Naive thymus-derived CD8-positive, alpha-beta T cell (primary cell): ENCODE measurements around the gene CTBP2. TPM values are rescaled to one million over a fixed set of nuclear protein-coding genes. Genes with fewer than 3 reads are reported as not detected.
"Not testable (repeated sequence)": the region's sequence is repeated elsewhere in the genome, so short reads cannot be mapped to it uniquely, and the experiment has no call there.

Source experiments
- ATAC-seq, 2 donors: fragments of 150-1000 bp; cut with Tn5 transposase in 1 of 2; sonication (Bioruptor Pico), chemical (Tn5 transposase) in 1 of 2; 1 replicate in 1 of 2; 2 replicates in 1 of 2; pipeline ENCODE4 v1.10.0; 2021; ENCODE audit warnings: mild to moderate bottlenecking in 2 of 2, moderate library complexity in 2 of 2
- POLR2A ChIA-PET: fragments of 350-600 bp; sonication (Branson Sonifier 250); formaldehyde crosslinking; loops from one replicate; lab custom pipeline; 2021; ENCODE audit warnings: antibody characterized with exemption; lab: Charles Lee
- DNase-seq, 10 donors: peaks; one replicate each; pipeline versions ENCODE4 v3.0.0 to v3.0.0-alpha.2; 2020 to 2022
- H3K27ac Mint-ChIP-seq, 10 donors: one replicate each; pipeline ENCODE4 v1.8.0; 2020 to 2022; ENCODE audit warnings: mild to moderate bottlenecking in 10 of 10, mixed read lengths in 10 of 10, moderate library complexity in 4 of 10, inconsistent platforms in 1 of 10
- H3K27me3 Mint-ChIP-seq, 5 donors: one replicate each; pipeline ENCODE4 v1.8.0; 2021 to 2022; ENCODE audit warnings: mixed read lengths in 5 of 5
- H3K36me3 Mint-ChIP-seq, 3 donors: one replicate each; pipeline ENCODE4 v1.8.0; 2020 to 2022; ENCODE audit warnings: mixed read lengths in 3 of 3, mild to moderate bottlenecking in 2 of 3, inconsistent platforms in 1 of 3
- H3K4me1 Mint-ChIP-seq, 4 donors: one replicate each; pipeline ENCODE4 v1.8.0; 2021 to 2022; ENCODE audit warnings: mixed read lengths in 4 of 4
- H3K4me3 Mint-ChIP-seq, 10 donors: one replicate each; pipeline ENCODE4 v1.8.0; 2020 to 2022; ENCODE audit warnings: mild to moderate bottlenecking in 10 of 10, mixed read lengths in 10 of 10, moderate library complexity in 6 of 10, inconsistent platforms in 1 of 10
- H3K9me3 Mint-ChIP-seq, 9 donors: one replicate each; pipeline ENCODE4 v1.8.0; 2020 to 2022; ENCODE audit warnings: mixed read lengths in 9 of 9, mild to moderate bottlenecking in 3 of 9, inconsistent platforms in 1 of 9, moderate library complexity in 1 of 9
- polyA plus RNA-seq, 3 donors: library from polyadenylated mRNA; unstranded; fragments of 300-500 nt; fragmentation: Illumina TruSeq; gene quantifications; one replicate each; pipeline ENCODE4 v1.2.3, GENCODE V29; 2021
- total RNA-seq, 8 experiments: library from RNA in 2 of 8; stranded (reverse) in 2 of 8; gene quantifications; one replicate each; pipeline ENCODE4 v1.2.3 and lab custom pipeline; 2021 to 2026

Gene CTBP2
- total and polyA plus RNA-seq, 5 experiments from 2014 or later: 0.05 to 3.1 (median 0.42) TPM

DNA sequence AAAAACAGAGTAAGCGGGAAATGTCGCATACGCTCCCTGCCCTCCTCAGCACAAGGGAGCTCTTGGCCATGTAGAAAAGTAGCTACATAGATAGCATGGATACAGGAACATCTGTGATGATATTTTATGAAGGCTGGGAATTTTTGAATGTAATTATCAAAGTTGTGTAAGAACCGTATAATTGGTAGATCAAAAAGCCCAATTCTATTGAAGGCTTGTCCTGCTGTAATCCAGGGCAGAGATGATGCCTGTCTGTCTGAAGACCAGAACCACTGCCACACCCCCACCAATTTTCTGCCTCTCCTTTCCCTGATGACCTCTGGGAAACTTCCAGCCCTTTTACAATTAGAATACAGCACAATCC is 167.0 kb downstream of the CTBP2 start:
- DNase-seq: no peak
- H3K4me1 Mint-ChIP-seq: peaks cover 0 to 6% (median 0%) of the 10 kb centered on the region in 4 donors
- H3K9me3 Mint-ChIP-seq: no peaks in the 10 kb centered on the region
- H3K4me3 Mint-ChIP-seq: no peak overlapping the region
- H3K36me3 Mint-ChIP-seq: peaks cover 3 to 15% (median 5%) of the 10 kb centered on the region in 3 donors
- POLR2A ChIA-PET: no interaction called here
- no peak for ATAC-seq
- H3K27me3 Mint-ChIP-seq: no peaks in the 10 kb centered on the region
- H3K27ac Mint-ChIP-seq: peak overlapping the region in 1 of 10 donors; percentile 67

DNA sequence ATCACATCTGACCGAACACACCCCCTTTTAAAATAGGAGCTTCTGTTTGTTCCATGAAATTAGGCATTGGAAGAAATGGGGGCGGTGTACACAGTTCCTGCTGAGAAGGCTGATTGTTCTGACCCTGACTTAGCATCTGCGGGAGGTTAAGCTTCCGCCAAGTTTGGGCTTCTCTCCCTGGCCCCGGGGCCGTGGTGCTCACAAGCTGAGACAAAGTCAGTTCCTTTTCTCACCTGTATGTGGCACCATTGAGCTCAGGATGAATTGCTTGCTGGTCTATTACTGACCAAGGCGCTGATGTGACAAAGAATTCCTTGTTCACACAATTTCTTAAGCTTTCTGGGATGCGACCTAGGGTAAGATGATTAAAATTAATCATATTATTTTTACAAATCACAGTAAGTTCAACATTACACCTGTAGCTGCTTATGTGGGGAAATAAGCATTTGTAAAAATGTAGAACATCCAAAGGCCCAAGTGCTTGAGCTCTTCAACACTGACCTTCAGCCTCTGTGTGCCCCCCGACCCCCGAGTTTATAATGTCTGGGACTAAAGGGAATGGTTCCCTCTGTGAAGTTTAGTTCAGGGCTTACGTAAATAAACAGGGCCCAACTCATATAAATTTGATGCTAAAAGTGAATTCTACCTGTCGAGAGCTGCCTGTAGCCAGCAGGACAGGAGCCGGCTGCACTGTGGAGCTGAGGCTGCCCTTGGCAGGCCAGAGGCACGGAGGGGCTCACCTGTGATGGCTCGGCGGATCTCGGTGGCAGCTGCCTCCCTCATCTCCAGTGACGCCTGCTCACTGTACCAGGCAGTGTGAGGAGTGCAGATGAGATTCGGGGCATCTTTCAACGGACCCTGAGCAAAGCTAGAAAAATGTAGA is 167.7 kb downstream of the CTBP2 start:
- POLR2A ChIA-PET: no interaction called here
- DNase-seq (peak in 1 of 10 donors; percentile 17), ATAC-seq (no peak)
- Mint-ChIP-seq H3K4me3 (no peak overlapping the region), H3K36me3 (peaks cover 3 to 20% (median 5%) of the 10 kb centered on the region in 3 donors), H3K27ac (peak overlapping the region in 1 of 10 donors; percentile 67), H3K27me3 (no peaks in the 10 kb centered on the region), H3K4me1 (peaks cover 0 to 6% (median 0%) of the 10 kb centered on the region in 4 donors), H3K9me3 (no peaks in the 10 kb centered on the region)

DNA sequence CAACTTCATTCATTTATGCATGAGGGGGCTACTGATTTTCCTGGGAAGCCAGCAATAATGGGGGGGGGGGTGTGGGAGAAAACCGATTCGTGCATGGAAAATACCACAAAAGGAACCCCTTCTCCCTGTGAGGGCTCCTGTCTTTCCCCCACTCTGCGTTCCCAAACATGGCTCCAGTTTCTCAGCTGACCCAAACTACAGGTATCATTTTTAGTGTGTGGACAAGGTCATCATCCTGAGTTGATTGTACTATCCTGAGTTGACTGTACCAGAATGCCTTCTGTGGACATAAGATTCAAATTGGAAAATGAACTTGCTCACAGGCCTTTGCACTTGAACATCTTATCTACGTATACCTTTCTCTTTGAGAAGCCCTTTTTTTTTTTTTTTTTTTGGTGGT is 168.5 kb downstream of the CTBP2 start:
- no peaks in the 10 kb centered on the region for H3K9me3 Mint-ChIP-seq
- ATAC-seq (no peak), DNase-seq (no peak)
- H3K27me3 Mint-ChIP-seq: no peaks in the 10 kb centered on the region
- H3K36me3 Mint-ChIP-seq: peaks cover 5 to 27% (median 7%) of the 10 kb centered on the region in 3 donors
- no peak overlapping the region for H3K27ac Mint-ChIP-seq
- H3K4me1 Mint-ChIP-seq: peaks cover 0 to 6% (median 0%) of the 10 kb centered on the region in 4 donors
- no peak overlapping the region for H3K4me3 Mint-ChIP-seq
- POLR2A ChIA-PET: no interaction called here

DNA sequence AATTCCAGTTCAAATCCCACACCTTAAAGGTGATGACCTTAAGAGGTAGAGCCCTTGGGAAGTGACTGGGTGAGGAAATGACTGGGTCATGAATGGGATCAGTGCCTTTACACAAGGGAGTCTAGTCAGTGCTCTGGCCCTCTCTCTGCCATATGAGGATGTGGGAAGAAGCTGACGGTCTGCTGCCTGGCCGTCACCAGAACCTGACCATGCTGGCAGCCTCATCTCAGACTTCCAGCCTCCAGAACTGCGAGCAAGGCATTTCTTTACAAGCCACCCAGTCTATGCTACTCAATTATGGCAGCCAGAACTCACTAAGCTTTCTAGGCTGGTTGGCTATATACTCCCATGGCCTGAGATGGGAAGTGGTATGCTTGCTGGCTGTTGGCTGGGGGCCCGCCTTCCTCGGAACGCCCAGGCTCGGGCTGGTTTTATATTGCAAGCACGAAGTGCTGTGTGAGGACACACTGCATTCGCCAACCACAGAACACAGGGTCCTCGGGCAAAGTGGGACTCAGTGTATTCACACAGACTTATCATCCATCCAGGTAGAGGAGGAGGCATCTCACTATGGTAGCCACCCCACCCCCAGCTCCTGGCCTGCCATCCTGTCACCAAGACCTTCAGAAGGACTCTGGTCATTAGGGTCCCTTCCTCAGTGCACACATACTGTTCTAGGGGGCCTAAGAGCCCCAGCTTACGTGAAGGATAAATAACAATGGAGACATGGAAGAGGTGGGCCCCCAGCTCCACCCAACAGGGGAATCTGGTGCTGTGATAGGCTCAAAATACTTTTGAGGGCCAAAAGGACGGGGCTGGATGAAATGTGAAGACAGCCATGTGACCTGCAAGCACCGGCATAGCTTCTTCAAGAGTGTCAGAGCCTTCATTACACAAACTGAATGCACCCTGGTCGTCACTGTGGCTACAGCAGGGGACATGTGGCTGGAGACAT is 169.4 kb downstream of the CTBP2 start:
- ATAC-seq (no peak), DNase-seq (no peak)
- peaks cover 0 to 6% (median 0%) of the 10 kb centered on the region in 4 donors for H3K4me1 Mint-ChIP-seq
- H3K27ac Mint-ChIP-seq: peak overlapping the region in 3 of 10 donors; percentile 1 to 62 (median 9)
- H3K9me3 Mint-ChIP-seq: no peaks in the 10 kb centered on the region
- no peaks in the 10 kb centered on the region for H3K27me3 Mint-ChIP-seq
- no peak overlapping the region for H3K4me3 Mint-ChIP-seq
- POLR2A ChIA-PET: interaction anchor here (0.6 kb wide), 1 partner anchor 10 kb away, joined by 3 read pairs; no protein-coding TSS in a partner anchor
- peaks cover 5 to 34% (median 10%) of the 10 kb centered on the region in 3 donors for H3K36me3 Mint-ChIP-seq

DNA sequence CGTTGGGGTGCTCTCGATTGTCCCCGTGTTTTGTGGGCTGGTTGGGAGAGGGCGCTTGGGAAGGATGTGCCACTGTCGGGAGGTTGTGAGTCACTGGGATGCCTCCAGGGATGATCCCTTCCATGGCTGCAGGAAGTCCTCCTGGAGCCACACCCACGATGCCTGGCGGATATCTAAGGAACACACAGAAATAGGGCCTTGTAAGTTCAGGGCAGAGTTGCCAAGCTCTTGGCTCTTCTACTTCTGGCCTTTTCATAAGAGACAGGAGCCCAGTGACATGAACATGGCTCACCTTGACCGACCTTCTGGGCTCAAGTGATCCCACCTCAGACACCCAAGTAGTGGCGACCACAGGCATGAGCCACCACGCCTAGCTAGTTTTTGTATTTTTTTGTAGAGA is 170.8 kb downstream of the CTBP2 start:
- Mint-ChIP-seq H3K9me3 (no peaks in the 10 kb centered on the region), H3K27ac (peak overlapping the region in 1 of 10 donors; percentile 83), H3K27me3 (no peaks in the 10 kb centered on the region), H3K4me1 (peaks cover 0 to 6% (median 0%) of the 10 kb centered on the region in 4 donors), H3K36me3 (peaks cover 5 to 48% (median 21%) of the 10 kb centered on the region in 3 donors), H3K4me3 (no peak overlapping the region)
- POLR2A ChIA-PET: interaction anchor here (0.6 kb wide), 1 partner anchor 70 kb away, joined by 3 read pairs; no protein-coding TSS in a partner anchor
- ATAC-seq (no peak), DNase-seq (no peak)

- ATAC-seq, H3K4me1 Mint-ChIP-seq, H3K9me3 Mint-ChIP-seq, POLR2A ChIA-PET, H3K4me3 Mint-ChIP-seq, H3K27me3 Mint-ChIP-seq, DNase-seq: not testable (repeated sequence)
- peaks cover 6 to 55% (median 25%) of the 10 kb centered on the region in 3 donors for H3K36me3 Mint-ChIP-seq
- H3K27ac Mint-ChIP-seq: peak overlapping the region in 3 of 10 donors; percentile 14 to 83 (median 35)
These were observed 171.6 kb downstream of the CTBP2 start for GRCh38 chr10:124988753-124989152.

DNA sequence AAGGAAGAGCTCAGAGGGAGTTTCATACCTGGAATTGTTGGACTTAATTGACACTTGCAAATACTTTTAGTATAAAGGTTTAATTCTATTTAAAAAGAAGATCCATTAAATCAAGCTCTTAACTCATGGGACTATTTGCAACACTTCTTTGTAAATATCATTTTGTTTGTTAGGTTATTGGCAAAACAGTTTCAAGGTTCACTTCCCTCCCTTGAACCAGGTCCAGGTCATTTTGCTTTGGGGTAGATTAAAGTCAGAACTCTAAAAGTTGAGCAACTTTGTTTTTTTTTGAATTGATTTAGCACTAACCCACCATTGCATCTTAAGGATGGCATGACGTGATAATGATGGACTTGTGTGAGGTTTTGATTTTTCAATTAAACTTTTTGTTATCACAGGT is 172.6 kb downstream of the CTBP2 start:
- no peak overlapping the region for H3K4me3 Mint-ChIP-seq
- no peak for DNase-seq
- H3K4me1 Mint-ChIP-seq: peaks cover 0 to 6% (median 2%) of the 10 kb centered on the region in 4 donors
- no peaks in the 10 kb centered on the region for H3K27me3 Mint-ChIP-seq
- POLR2A ChIA-PET: interaction anchor here (0.6 kb wide), 1 partner anchor 9 kb away, joined by 3 read pairs; no protein-coding TSS in a partner anchor
- H3K27ac Mint-ChIP-seq: no peak overlapping the region
- no peak for ATAC-seq
- peaks cover 11 to 64% (median 29%) of the 10 kb centered on the region in 3 donors for H3K36me3 Mint-ChIP-seq
- H3K9me3 Mint-ChIP-seq: no peaks in the 10 kb centered on the region

GRCh38 chr10:124985162-124985561 is 175.2 kb downstream of the CTBP2 start:
- no peak for ATAC-seq
- H3K27me3 Mint-ChIP-seq: no peaks in the 10 kb centered on the region
- no peak for DNase-seq
- POLR2A ChIA-PET: no interaction called here
- H3K4me1 Mint-ChIP-seq: peaks cover 2 to 6% (median 5%) of the 10 kb centered on the region in 4 donors
- no peaks in the 10 kb centered on the region for H3K9me3 Mint-ChIP-seq
- peaks cover 11 to 88% (median 32%) of the 10 kb centered on the region in 3 donors for H3K36me3 Mint-ChIP-seq
- peak overlapping the region in 1 of 10 donors; percentile 17 for H3K27ac Mint-ChIP-seq
- no peak overlapping the region for H3K4me3 Mint-ChIP-seq

DNA sequence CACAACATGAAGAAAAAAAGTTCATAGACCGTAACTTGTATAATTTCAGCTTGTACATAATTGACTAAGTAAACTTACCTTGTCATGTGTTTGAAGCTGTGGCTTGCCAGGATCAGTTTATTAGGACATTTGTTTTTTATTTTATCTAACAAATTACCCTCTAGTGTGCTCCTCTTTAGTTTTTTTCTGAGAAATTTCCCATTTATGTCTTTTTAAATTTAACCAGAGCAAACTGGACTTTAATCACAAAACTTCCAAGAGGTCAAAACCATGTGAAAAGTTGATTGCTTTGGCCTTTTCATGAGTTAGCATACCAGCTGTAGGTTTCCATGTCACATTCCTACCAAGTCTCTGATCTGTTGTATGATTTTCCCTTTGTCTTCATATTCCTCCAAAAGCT is 176.0 kb downstream of the CTBP2 start:
- Mint-ChIP-seq H3K4me3 (no peak overlapping the region), H3K9me3 (no peaks in the 10 kb centered on the region), H3K4me1 (peaks cover 2 to 12% (median 6%) of the 10 kb centered on the region in 4 donors), H3K27ac (peak overlapping the region in 2 of 10 donors; percentile 6 to 10), H3K27me3 (no peaks in the 10 kb centered on the region), H3K36me3 (peaks cover 11 to 90% (median 32%) of the 10 kb centered on the region in 3 donors)
- POLR2A ChIA-PET: no interaction called here
- ATAC-seq (no peak), DNase-seq (no peak)

DNA sequence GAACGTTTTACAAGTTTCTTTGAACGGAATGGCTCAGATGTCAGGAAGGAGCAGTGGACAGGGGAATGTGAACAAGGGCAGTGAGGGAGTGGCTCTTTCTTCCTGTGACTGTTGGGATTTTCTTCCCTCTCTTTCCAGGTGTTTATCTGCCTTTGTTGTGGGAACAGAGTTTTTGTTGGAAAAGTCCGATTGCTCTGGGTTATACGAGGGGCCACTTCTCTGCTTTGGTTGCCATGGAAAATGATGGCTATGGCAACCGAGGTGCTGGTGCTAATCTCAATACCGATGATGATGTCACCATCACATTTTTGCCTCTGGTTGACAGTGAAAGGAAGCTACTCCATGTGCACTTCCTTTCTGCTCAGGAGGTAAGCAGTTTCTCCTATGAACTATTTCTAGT is 177.0 kb downstream of the CTBP2 start:
- Mint-ChIP-seq H3K4me1 (peaks cover 3 to 16% (median 9%) of the 10 kb centered on the region in 4 donors), H3K27me3 (no peaks in the 10 kb centered on the region), H3K9me3 (no peaks in the 10 kb centered on the region), H3K4me3 (no peak overlapping the region), H3K36me3 (peaks cover 6 to 86% (median 28%) of the 10 kb centered on the region in 3 donors), H3K27ac (peak overlapping the region in 2 of 10 donors; percentile 12 to 45)
- ATAC-seq (no peak), DNase-seq (no peak)
- POLR2A ChIA-PET: no interaction called here

GRCh38 chr10:124978376-124978725 is 182.0 kb downstream of the CTBP2 start:
- Mint-ChIP-seq H3K4me3 (no peak overlapping the region), H3K36me3 (peaks cover under 1 to 85% (median 12%) of the 10 kb centered on the region in 3 donors), H3K27ac (peak overlapping the region in 3 of 10 donors; percentile 21 to 73 (median 73)), H3K27me3 (no peaks in the 10 kb centered on the region), H3K4me1 (peaks cover 18 to 38% (median 30%) of the 10 kb centered on the region in 4 donors), H3K9me3 (no peaks in the 10 kb centered on the region)
- no peak for DNase-seq
- POLR2A ChIA-PET: interaction anchor here (0.6 kb wide), 1 partner anchor 9 kb away, joined by 3 read pairs; no protein-coding TSS in a partner anchor
- ATAC-seq: no peak
